ENCODE measurements around the gene NXN.
"Not testable (repeated sequence)": the region's sequence is repeated elsewhere in the genome, so short reads cannot be mapped to it uniquely, and the experiment has no call there.

The NXN gene

DNA sequence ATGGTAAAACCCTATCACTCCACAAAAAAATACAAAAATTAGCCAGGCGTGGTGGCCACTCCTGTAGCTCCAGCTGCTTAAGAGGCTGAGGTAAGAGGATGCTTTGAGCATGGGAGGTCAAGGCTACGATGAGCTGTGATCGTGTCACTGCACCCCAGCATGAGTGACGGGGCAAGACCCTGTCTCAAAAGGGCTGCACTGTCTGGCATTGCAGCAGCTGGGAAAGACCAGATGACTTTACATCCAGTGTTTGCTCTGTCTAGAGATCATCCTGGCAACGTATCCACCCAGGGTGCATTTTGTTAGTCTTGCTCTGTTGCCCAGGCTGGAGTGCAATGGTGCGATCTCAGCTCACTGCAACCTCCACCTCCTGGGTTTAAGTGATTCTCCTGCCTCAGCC, 145.4 kb downstream of the NXN start:
- no peak overlapping the region for H3K27ac Mint-ChIP-seq
- peaks cover 13 to 46% of the 10 kb centered on the region in 2 donors for H3K27me3 Mint-ChIP-seq
- H3K36me3 Mint-ChIP-seq (ENCODE audit: insufficient read depth): no peaks in the 10 kb centered on the region
- DNase-seq: no peak
- H3K4me1 Mint-ChIP-seq (ENCODE audit: low read depth in 2 of 2): peaks cover 0 to 3% of the 10 kb centered on the region in 2 donors
- H3K9me3 Mint-ChIP-seq: no peaks in the 10 kb centered on the region
- no peak overlapping the region for H3K4me3 Mint-ChIP-seq
- ATAC-seq (replicated peaks): no peak

- Mint-ChIP-seq H3K9me3 (no peaks in the 10 kb centered on the region), H3K4me3 (no peak overlapping the region), H3K27ac (no peak overlapping the region), H3K27me3 (peaks cover 14 to 36% of the 10 kb centered on the region in 2 donors), H3K4me1 (ENCODE audit: low read depth in 2 of 2) (peaks cover 0 to 3% of the 10 kb centered on the region in 2 donors), H3K36me3 (ENCODE audit: insufficient read depth) (no peaks in the 10 kb centered on the region)
- no peak for DNase-seq
- ATAC-seq (replicated peaks): no peak
These were observed 148.6 kb downstream of the NXN start for GRCh38 chr17:830950-831349.

GRCh38 chr17:830381-830780, 149.2 kb downstream of the NXN start:
- Mint-ChIP-seq H3K4me3 (no peak overlapping the region), H3K27me3 (peaks cover 18 to 41% of the 10 kb centered on the region in 2 donors), H3K27ac (no peak overlapping the region), H3K36me3 (ENCODE audit: insufficient read depth) (no peaks in the 10 kb centered on the region), H3K4me1 (ENCODE audit: low read depth in 2 of 2) (peaks cover 0 to 3% of the 10 kb centered on the region in 2 donors), H3K9me3 (no peaks in the 10 kb centered on the region)
- ATAC-seq (replicated peaks) (no peak), DNase-seq (no peak)

GRCh38 chr17:829614-830013, 150.0 kb downstream of the NXN start:
- peaks cover 18 to 48% of the 10 kb centered on the region in 2 donors for H3K27me3 Mint-ChIP-seq
- not testable (repeated sequence) for H3K4me3 Mint-ChIP-seq; DNase-seq; H3K4me1 Mint-ChIP-seq (ENCODE audit: low read depth in 2 of 2); H3K27ac Mint-ChIP-seq; ATAC-seq (replicated peaks); H3K36me3 Mint-ChIP-seq (ENCODE audit: insufficient read depth); H3K9me3 Mint-ChIP-seq

GRCh38 chr17:828761-829160, 150.8 kb downstream of the NXN start:
- no peak overlapping the region for H3K4me3 Mint-ChIP-seq
- peaks cover 18 to 47% of the 10 kb centered on the region in 2 donors for H3K27me3 Mint-ChIP-seq
- DNase-seq: no peak
- no peak for ATAC-seq (replicated peaks)
- H3K9me3 Mint-ChIP-seq: no peaks in the 10 kb centered on the region
- no peak overlapping the region for H3K27ac Mint-ChIP-seq
- H3K4me1 Mint-ChIP-seq (ENCODE audit: low read depth in 2 of 2): peaks cover 0 to 3% of the 10 kb centered on the region in 2 donors
- no peaks in the 10 kb centered on the region for H3K36me3 Mint-ChIP-seq (ENCODE audit: insufficient read depth)

DNA sequence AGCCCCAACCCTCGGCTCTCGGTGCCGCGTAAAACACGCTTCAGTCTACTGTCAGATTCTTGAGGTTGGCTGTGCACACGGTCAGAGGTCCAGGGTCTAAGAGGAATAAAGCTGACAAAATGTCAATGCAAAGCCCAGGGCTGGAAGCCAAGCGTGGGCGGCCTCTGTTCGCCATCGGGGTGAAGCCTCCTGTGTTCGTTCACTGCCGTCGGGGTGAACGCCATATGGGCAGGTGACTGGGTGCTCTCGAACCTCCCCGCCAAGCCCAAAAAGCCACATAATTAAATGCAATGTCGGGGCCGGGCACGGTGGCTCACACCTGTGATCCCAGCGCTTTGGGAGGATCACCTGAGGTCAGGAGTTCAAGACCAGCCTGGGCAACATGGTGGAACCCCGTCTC, 152.8 kb downstream of the NXN start:
- DNase-seq (no peak), ATAC-seq (replicated peaks) (no peak)
- H3K4me3 Mint-ChIP-seq: no peak overlapping the region
- H3K27ac Mint-ChIP-seq: no peak overlapping the region
- H3K27me3 Mint-ChIP-seq: peaks cover 18 to 36% of the 10 kb centered on the region in 2 donors
- H3K9me3 Mint-ChIP-seq: no peaks in the 10 kb centered on the region
- no peaks in the 10 kb centered on the region for H3K36me3 Mint-ChIP-seq (ENCODE audit: insufficient read depth)
- H3K4me1 Mint-ChIP-seq (ENCODE audit: low read depth in 2 of 2): peaks cover 0 to 3% of the 10 kb centered on the region in 2 donors

DNA sequence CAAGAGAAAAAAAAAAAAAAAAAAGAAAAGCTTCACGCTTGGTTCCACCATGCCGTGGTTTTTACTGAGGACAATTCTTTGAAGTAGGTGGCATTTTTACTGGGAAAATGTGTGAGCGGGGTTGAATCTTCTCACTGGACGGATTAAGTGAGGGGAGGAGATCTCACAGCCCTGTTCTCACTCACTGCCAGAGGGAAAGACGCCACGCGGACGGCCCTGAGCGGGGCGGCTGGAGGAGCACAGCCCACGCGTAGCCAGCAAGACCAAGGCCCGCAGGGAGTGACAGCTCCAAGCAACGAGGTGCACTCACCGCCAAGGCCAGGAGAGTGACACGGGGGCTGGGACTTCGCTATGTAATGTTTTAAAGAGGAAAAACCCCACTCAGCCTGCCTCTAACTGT, 154.4 kb downstream of the NXN start:
- DNase-seq (no peak), ATAC-seq (replicated peaks) (no peak)
- Mint-ChIP-seq H3K4me3 (no peak overlapping the region), H3K36me3 (ENCODE audit: insufficient read depth) (no peaks in the 10 kb centered on the region), H3K27me3 (peaks cover 18 to 31% of the 10 kb centered on the region in 2 donors), H3K27ac (no peak overlapping the region), H3K4me1 (ENCODE audit: low read depth in 2 of 2) (peaks cover 0 to 3% of the 10 kb centered on the region in 2 donors), H3K9me3 (no peaks in the 10 kb centered on the region)

DNA sequence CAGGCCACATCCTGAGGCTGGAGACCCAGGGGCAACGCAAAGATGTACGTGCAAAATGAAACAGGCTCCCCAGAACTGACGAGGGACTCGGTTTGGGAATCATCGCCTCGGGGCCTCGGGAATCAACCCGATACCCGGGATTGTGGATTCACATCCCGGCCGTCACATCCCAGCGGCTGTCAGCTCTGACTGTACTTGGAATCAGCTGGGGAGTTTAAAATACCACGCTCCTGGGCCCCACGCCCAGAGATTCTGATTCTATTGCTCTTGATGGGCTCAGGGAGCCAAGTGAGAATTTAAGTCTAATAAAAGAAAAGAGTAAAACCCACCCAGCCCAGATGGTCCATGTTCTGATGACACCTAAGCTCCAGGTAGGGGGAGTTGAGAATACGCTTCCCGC, 155.2 kb downstream of the NXN start:
- peaks cover 15 to 30% of the 10 kb centered on the region in 2 donors for H3K27me3 Mint-ChIP-seq
- H3K4me1 Mint-ChIP-seq (ENCODE audit: low read depth in 2 of 2): no peaks in the 10 kb centered on the region
- H3K36me3 Mint-ChIP-seq (ENCODE audit: insufficient read depth): no peaks in the 10 kb centered on the region
- H3K9me3 Mint-ChIP-seq: no peaks in the 10 kb centered on the region
- no peak for ATAC-seq (replicated peaks)
- no peak overlapping the region for H3K4me3 Mint-ChIP-seq
- no peak for DNase-seq
- H3K27ac Mint-ChIP-seq: no peak overlapping the region

GRCh38 chr17:823501-823902, 156.1 kb downstream of the NXN start:
- no peaks in the 10 kb centered on the region for H3K4me1 Mint-ChIP-seq (ENCODE audit: low read depth in 2 of 2)
- H3K27me3 Mint-ChIP-seq: peaks cover 15 to 29% of the 10 kb centered on the region in 2 donors
- no peak overlapping the region for H3K27ac Mint-ChIP-seq
- no peak for DNase-seq
- no peak for ATAC-seq (replicated peaks)
- H3K9me3 Mint-ChIP-seq: no peaks in the 10 kb centered on the region
- H3K36me3 Mint-ChIP-seq (ENCODE audit: insufficient read depth): no peaks in the 10 kb centered on the region
- no peak overlapping the region for H3K4me3 Mint-ChIP-seq

GRCh38 chr17:819251-819650, 160.3 kb downstream of the NXN start:
- peaks cover 0 to 21% of the 10 kb centered on the region in 2 donors for H3K27me3 Mint-ChIP-seq
- DNase-seq (no peak), ATAC-seq (replicated peaks) (no peak)
- no peak overlapping the region for H3K4me3 Mint-ChIP-seq
- no peaks in the 10 kb centered on the region for H3K36me3 Mint-ChIP-seq (ENCODE audit: insufficient read depth)
- no peaks in the 10 kb centered on the region for H3K4me1 Mint-ChIP-seq (ENCODE audit: low read depth in 2 of 2)
- no peak overlapping the region for H3K27ac Mint-ChIP-seq
- H3K9me3 Mint-ChIP-seq: no peaks in the 10 kb centered on the region

- Mint-ChIP-seq H3K4me1 (ENCODE audit: low read depth in 2 of 2) (no peaks in the 10 kb centered on the region), H3K27ac (no peak overlapping the region), H3K9me3 (no peaks in the 10 kb centered on the region), H3K4me3 (no peak overlapping the region), H3K27me3 (peaks cover 0 to 20% of the 10 kb centered on the region in 2 donors), H3K36me3 (ENCODE audit: insufficient read depth) (no peaks in the 10 kb centered on the region)
- DNase-seq (no peak), ATAC-seq (replicated peaks) (no peak)
These were observed 165.2 kb downstream of the NXN start for GRCh38 chr17:814371-814770.

DNA sequence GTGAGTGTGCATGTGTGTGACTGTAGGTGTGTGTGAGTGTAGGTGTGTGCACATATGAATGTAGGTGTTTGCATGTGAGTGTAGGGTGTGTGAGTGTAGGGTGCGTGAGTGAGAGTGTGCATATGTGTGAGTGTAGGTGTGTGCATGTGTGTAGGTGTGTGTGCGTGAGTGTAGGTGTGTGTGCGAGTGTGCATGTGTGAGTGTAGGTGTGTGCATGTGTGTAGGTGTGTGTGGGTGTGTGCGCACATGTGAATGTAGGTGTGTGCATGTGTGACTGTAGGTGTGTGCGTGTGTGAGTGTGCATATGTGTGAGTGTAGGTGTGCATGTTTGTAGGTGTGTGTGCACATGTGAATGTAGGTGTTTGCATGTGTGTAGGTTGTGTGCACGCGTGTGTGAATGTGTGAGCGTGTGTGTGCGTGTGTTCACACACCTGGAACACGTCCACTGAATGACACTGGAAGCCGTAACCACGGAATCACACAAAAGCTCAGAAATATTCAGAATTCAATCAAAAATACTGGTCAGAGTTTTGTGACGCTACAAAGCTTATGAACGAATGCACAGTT, 166.9 kb downstream of the NXN start:
- Mint-ChIP-seq H3K27ac (no peak overlapping the region), H3K4me3 (no peak overlapping the region)

DNA sequence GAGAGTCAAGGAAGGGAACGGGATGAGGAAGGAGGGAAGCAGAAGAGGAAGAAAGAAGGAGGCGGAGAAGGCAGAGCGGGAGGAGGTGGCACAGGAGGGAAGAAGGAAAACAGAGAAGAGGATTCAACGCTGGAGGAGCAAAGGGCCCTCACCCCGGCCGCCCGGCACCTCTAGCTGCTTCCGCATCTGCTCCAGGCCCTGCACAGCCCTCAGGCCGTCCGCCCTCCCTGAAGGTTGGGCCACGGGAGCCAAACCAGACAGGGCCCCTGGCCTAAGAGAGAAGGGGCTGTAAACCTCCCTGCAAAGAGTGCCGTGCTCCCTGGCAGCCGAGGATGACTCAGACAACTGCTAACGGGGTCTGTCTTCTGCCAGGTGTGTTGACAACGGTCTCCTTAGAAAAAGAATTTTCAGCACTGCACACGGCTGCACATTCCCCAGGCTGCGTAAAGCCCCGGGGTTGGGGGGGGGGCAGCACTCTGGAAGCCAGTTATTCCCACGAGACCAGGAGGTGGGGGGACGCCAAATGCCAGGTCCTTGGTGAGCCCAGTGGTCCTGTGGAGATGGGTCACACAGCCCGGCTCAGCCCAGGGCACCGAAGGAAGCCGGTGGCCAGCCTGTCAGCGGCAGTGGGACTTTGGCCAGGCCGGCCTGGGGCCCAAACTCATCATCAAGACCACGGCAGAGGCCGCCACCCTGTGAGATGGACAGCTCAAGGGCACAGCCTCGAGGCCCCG, 168.4 kb downstream of the NXN start:
- H3K27ac Mint-ChIP-seq: no peak overlapping the region
- DNase-seq (no peak), ATAC-seq (replicated peaks) (no peak)
- peaks cover 0 to 1% of the 10 kb centered on the region in 2 donors for H3K4me1 Mint-ChIP-seq (ENCODE audit: low read depth in 2 of 2)
- no peak overlapping the region for H3K4me3 Mint-ChIP-seq
- no peaks in the 10 kb centered on the region for H3K36me3 Mint-ChIP-seq (ENCODE audit: insufficient read depth)
- peaks cover 0 to 15% of the 10 kb centered on the region in 2 donors for H3K27me3 Mint-ChIP-seq
- no peaks in the 10 kb centered on the region for H3K9me3 Mint-ChIP-seq

More for the DNA sequence above, 166.9 kb downstream of the NXN start:
- H3K4me1 Mint-ChIP-seq (ENCODE audit: low read depth in 2 of 2): peaks cover 0 to 1% of the 10 kb centered on the region in 2 donors
- H3K27me3 Mint-ChIP-seq: peaks cover 0 to 24% of the 10 kb centered on the region in 2 donors
- H3K36me3 Mint-ChIP-seq (ENCODE audit: insufficient read depth): no peaks in the 10 kb centered on the region
- ATAC-seq (replicated peaks) (no peak), DNase-seq (no peak)
- H3K9me3 Mint-ChIP-seq: no peaks in the 10 kb centered on the region

Measured in effector memory CD8-positive, alpha-beta T cell (primary cell).